GM23338 (cell line): Measurements from ENCODE around the gene THSD4. TPM values are rescaled to one million over a fixed set of nuclear protein-coding genes. Genes with fewer than 3 reads are reported as not detected.

ENCODE experiments used
- ATAC-seq: fragments of 200-7000 bp; cut with Tn5 transposase; 3 replicates; pipeline ENCODE4 v1.9.1; 2020
- DNase-seq: peaks from one replicate; pipeline ENCODE4 v3.0.0-alpha.2; 2015; ENCODE audit warnings: low spot score
- H2AFZ ChIP-seq: fragments of 200-600 bp; sonication (generic); 2 replicates; pipeline ENCODE4 v1.8.0; 2016; ENCODE audit warnings: antibody characterized with exemption, mild to moderate bottlenecking, moderate library complexity
- H3F3A ChIP-seq: fragments of 200-600 bp; sonication (generic); replicated peaks from 2 replicates; pipeline ENCODE4 v1.8.0; 2017; ENCODE audit warnings: antibody characterized with exemption, mixed run types, low read depth
- H3K27ac ChIP-seq: fragments of 200-600 bp; sonication (generic); 2 replicates; pipeline ENCODE4 v1.6.1; 2016; ENCODE audit warnings: low read depth
- H3K27me3 ChIP-seq: fragments of 200-600 bp; sonication (generic); 2 replicates; pipeline ENCODE4 v1.8.0; 2016; ENCODE audit warnings: mild to moderate bottlenecking, mixed run types, moderate library complexity; ENCODE audit not compliant: insufficient read depth
- H3K36me3 ChIP-seq: fragments of 200-600 bp; sonication (generic); 2 replicates; pipeline ENCODE4 v1.8.0; 2016; ENCODE audit warnings: mild to moderate bottlenecking; ENCODE audit not compliant: insufficient read depth
- H3K4me1 ChIP-seq: fragments of 200-600 bp; sonication (generic); 2 replicates; pipeline ENCODE4 v1.8.0; 2016; ENCODE audit warnings: mild to moderate bottlenecking, moderate library complexity; ENCODE audit not compliant: insufficient read depth
- H3K4me2 ChIP-seq: fragments of 200-600 bp; sonication (generic); 2 replicates; pipeline ENCODE4 v1.7.1; 2017; ENCODE audit warnings: mixed run types
- H3K4me3 ChIP-seq: fragments of 200-600 bp; sonication (generic); 2 replicates; pipeline ENCODE4 v1.6.1; 2016; ENCODE audit warnings: mixed run types
- H3K79me2 ChIP-seq: fragments of 200-600 bp; sonication (generic); replicated peaks from 2 replicates; pipeline ENCODE4 v1.8.0; 2017; ENCODE audit warnings: mild to moderate bottlenecking; ENCODE audit not compliant: insufficient read depth
- H3K9me2 ChIP-seq: fragments of 200-600 bp; sonication (generic); 2 replicates; pipeline ENCODE4 v1.8.0; 2017; ENCODE audit not compliant: insufficient read depth
- H4K20me1 ChIP-seq: fragments of 200-600 bp; sonication (generic); replicated peaks from 2 replicates; pipeline ENCODE4 v1.8.0; 2017; ENCODE audit warnings: mild to moderate bottlenecking; ENCODE audit not compliant: insufficient read depth
- H3K27ac Mint-ChIP-seq: 2 replicates; pipeline ENCODE4 v1.8.0; 2020; ENCODE audit warnings: inconsistent platforms, mild to moderate bottlenecking, moderate library complexity, mixed read lengths
- H3K27me3 Mint-ChIP-seq: 3 replicates; pipeline ENCODE4 v1.8.0; 2022; ENCODE audit warnings: low read depth, mild to moderate bottlenecking, moderate library complexity, mixed read lengths, inconsistent platforms; ENCODE audit not compliant: insufficient read depth, poor library complexity
- H3K36me3 Mint-ChIP-seq: 3 replicates; pipeline ENCODE4 v1.8.0; 2021; ENCODE audit warnings: low read depth, mild to moderate bottlenecking, inconsistent platforms, moderate library complexity, mixed read lengths
- H3K4me1 Mint-ChIP-seq: 3 replicates; pipeline ENCODE4 v1.8.0; 2020; ENCODE audit warnings: mild to moderate bottlenecking, inconsistent platforms, mixed read lengths
- H3K4me3 Mint-ChIP-seq: 3 replicates; pipeline ENCODE4 v1.8.0; 2021; ENCODE audit warnings: moderate library complexity, mild to moderate bottlenecking, inconsistent platforms, mixed read lengths
- H3K9me3 Mint-ChIP-seq: 3 replicates; pipeline ENCODE4 v1.8.0; 2020; ENCODE audit warnings: moderate library complexity, mild to moderate bottlenecking, inconsistent platforms, mixed read lengths
- CREB1 ChIP-seq: fragments of 250-450 bp; sonication (Bioruptor Pico); IDR thresholded peaks from 2 replicates; pipeline ENCODE4 v1.5.0; 2020; ENCODE audit warnings: low read depth, mild to moderate bottlenecking, moderate library complexity
- ETS1 ChIP-seq: IDR thresholded peaks from 2 replicates; pipeline ENCODE4 v1.6.1; 2016; ENCODE audit warnings: antibody characterized with exemption
- EZH2 ChIP-seq: fragments of 200-600 bp; sonication (generic); IDR thresholded peaks from one replicate; pipeline ENCODE4 v1.8.0; 2017; ENCODE audit warnings: antibody characterized with exemption, mild to moderate bottlenecking, low read depth; ENCODE audit not compliant: unreplicated experiment
- EZH2phosphoT487 ChIP-seq: fragments of 200-600 bp; sonication (generic); IDR thresholded peaks from one replicate; pipeline ENCODE4 v1.8.1; 2018; ENCODE audit warnings: antibody characterized with exemption; ENCODE audit not compliant: unreplicated experiment
- JUNB ChIP-seq: IDR thresholded peaks from one replicate; pipeline ENCODE4 v1.6.1; 2016; ENCODE audit warnings: antibody characterized with exemption; ENCODE audit not compliant: unreplicated experiment
- NANOG ChIP-seq: IDR thresholded peaks from 2 replicates; pipeline ENCODE4 v1.6.1; 2016; ENCODE audit warnings: antibody characterized with exemption, borderline replicate concordance
- POLR2AphosphoS5 ChIP-seq: IDR thresholded peaks from 2 replicates; pipeline ENCODE4 v1.6.1; 2016; ENCODE audit warnings: antibody characterized with exemption, low read depth
- STAT1 ChIP-seq: IDR thresholded peaks from one replicate; pipeline ENCODE4 v1.6.1; 2016; ENCODE audit warnings: antibody characterized with exemption; ENCODE audit not compliant: unreplicated experiment
- ZNF114 ChIP-seq: fragments of 250-450 bp; sonication (Bioruptor Pico); IDR thresholded peaks from 2 replicates; pipeline ENCODE4 v1.5.0; 2020; ENCODE audit warnings: mild to moderate bottlenecking, moderate library complexity
- ZNF331 ChIP-seq: fragments of 250-450 bp; sonication (Bioruptor Pico); IDR thresholded peaks from 2 replicates; pipeline ENCODE4 v1.5.0; 2020; ENCODE audit warnings: low read depth, mild to moderate bottlenecking, moderate library complexity
- polyA plus RNA-seq: library from polyadenylated mRNA; unstranded; fragments of >200 nt; fragmentation: Nextera tagmentation; extraction: Ambion mirVana; gene quantifications from 2 replicates; pipeline ENCODE4 v1.2.1, GENCODE V29; 2016
- total RNA-seq: library from RNA; depleted of rRNA; stranded (reverse); fragments of >200 nt; shearing (Covaris generic); gene quantifications from 2 replicates; pipeline ENCODE4 v1.2.3, GENCODE V29; 2014
- TF ChIP-seq, protein P1 (sequence below): IDR thresholded peaks from one replicate; pipeline ENCODE4 v1.6.1; 2018; ENCODE audit warnings: antibody characterized with exemption; ENCODE audit not compliant: unreplicated experiment
- TF ChIP-seq, protein P2 (sequence below): fragments of 250-450 bp; sonication (Bioruptor Pico); IDR thresholded peaks from 2 replicates; pipeline ENCODE4 v1.5.0; 2020; ENCODE audit warnings: mild to moderate bottlenecking, moderate library complexity

Gene THSD4
- total and polyA plus RNA-seq, 2 experiments from 2014 or later, result 2.0 to 7.4 TPM

DNA sequence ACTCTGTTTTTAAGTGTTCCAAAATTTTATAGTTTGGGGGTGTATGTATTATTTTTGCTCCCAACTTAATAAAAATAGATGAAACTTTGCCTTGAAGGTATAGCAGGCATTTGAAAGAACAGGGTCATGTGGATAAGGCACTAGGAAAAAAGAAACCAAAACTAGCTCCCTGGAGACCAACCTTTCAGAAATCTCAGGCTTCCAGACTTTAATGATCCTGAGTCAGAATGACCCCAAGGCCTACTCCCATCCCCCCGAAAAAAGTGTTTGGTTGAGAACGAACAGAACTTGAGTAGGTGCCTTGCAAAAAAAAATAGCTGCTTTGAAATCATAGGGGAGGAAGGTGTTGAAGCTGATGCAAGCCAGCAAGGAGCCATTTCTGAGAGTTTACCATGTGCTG, 309.5 kb downstream of the THSD4 start (continued):
- TF ChIP-seq, protein P1, sequence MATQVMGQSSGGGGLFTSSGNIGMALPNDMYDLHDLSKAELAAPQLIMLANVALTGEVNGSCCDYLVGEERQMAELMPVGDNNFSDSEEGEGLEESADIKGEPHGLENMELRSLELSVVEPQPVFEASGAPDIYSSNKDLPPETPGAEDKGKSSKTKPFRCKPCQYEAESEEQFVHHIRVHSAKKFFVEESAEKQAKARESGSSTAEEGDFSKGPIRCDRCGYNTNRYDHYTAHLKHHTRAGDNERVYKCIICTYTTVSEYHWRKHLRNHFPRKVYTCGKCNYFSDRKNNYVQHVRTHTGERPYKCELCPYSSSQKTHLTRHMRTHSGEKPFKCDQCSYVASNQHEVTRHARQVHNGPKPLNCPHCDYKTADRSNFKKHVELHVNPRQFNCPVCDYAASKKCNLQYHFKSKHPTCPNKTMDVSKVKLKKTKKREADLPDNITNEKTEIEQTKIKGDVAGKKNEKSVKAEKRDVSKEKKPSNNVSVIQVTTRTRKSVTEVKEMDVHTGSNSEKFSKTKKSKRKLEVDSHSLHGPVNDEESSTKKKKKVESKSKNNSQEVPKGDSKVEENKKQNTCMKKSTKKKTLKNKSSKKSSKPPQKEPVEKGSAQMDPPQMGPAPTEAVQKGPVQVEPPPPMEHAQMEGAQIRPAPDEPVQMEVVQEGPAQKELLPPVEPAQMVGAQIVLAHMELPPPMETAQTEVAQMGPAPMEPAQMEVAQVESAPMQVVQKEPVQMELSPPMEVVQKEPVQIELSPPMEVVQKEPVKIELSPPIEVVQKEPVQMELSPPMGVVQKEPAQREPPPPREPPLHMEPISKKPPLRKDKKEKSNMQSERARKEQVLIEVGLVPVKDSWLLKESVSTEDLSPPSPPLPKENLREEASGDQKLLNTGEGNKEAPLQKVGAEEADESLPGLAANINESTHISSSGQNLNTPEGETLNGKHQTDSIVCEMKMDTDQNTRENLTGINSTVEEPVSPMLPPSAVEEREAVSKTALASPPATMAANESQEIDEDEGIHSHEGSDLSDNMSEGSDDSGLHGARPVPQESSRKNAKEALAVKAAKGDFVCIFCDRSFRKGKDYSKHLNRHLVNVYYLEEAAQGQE, result no peak

GRCh38 chr15:71425388-71425787, 310.1 kb downstream of the THSD4 start:
- no peak for ATAC-seq
- H3K36me3 ChIP-seq, result no peaks in the 10 kb centered on the region
- H3K79me2 ChIP-seq, result no peaks in the 10 kb centered on the region
- DNase-seq, result no peak
- H3K4me3 Mint-ChIP-seq, result no peak overlapping the region
- no peak overlapping the region for H3K4me2 ChIP-seq
- H3K36me3 Mint-ChIP-seq, result no peaks in the 10 kb centered on the region
- no peak overlapping the region for H3K27ac ChIP-seq
- H2AFZ ChIP-seq, result no peak overlapping the region
- H3K4me1 Mint-ChIP-seq, result peaks cover 17% of the 10 kb centered on the region
- peaks cover 12% of the 10 kb centered on the region for H3K4me1 ChIP-seq
- no peak overlapping the region for H3K4me3 ChIP-seq
- no peaks in the 10 kb centered on the region for H3K27me3 ChIP-seq
- H3K27me3 Mint-ChIP-seq, result peaks cover 3% of the 10 kb centered on the region
- no peak overlapping the region for H3K27ac Mint-ChIP-seq
- H3F3A ChIP-seq, result no peaks in the 10 kb centered on the region
- no peaks in the 10 kb centered on the region for H3K9me2 ChIP-seq
- no peaks in the 10 kb centered on the region for H4K20me1 ChIP-seq
- no peaks in the 10 kb centered on the region for H3K9me3 Mint-ChIP-seq
- TF ChIP-seq EZH2 (no peak), ZNF114 (CRISPR knock-in tag) (no peak), ZNF331 (CRISPR knock-in tag) (no peak), NANOG (no peak), JUNB (no peak), CREB1 (CRISPR knock-in tag) (no peak), STAT1 (no peak), EZH2phosphoT487 (no peak), POLR2AphosphoS5 (no peak), ETS1 (no peak)
- TF ChIP-seq, protein P2, sequence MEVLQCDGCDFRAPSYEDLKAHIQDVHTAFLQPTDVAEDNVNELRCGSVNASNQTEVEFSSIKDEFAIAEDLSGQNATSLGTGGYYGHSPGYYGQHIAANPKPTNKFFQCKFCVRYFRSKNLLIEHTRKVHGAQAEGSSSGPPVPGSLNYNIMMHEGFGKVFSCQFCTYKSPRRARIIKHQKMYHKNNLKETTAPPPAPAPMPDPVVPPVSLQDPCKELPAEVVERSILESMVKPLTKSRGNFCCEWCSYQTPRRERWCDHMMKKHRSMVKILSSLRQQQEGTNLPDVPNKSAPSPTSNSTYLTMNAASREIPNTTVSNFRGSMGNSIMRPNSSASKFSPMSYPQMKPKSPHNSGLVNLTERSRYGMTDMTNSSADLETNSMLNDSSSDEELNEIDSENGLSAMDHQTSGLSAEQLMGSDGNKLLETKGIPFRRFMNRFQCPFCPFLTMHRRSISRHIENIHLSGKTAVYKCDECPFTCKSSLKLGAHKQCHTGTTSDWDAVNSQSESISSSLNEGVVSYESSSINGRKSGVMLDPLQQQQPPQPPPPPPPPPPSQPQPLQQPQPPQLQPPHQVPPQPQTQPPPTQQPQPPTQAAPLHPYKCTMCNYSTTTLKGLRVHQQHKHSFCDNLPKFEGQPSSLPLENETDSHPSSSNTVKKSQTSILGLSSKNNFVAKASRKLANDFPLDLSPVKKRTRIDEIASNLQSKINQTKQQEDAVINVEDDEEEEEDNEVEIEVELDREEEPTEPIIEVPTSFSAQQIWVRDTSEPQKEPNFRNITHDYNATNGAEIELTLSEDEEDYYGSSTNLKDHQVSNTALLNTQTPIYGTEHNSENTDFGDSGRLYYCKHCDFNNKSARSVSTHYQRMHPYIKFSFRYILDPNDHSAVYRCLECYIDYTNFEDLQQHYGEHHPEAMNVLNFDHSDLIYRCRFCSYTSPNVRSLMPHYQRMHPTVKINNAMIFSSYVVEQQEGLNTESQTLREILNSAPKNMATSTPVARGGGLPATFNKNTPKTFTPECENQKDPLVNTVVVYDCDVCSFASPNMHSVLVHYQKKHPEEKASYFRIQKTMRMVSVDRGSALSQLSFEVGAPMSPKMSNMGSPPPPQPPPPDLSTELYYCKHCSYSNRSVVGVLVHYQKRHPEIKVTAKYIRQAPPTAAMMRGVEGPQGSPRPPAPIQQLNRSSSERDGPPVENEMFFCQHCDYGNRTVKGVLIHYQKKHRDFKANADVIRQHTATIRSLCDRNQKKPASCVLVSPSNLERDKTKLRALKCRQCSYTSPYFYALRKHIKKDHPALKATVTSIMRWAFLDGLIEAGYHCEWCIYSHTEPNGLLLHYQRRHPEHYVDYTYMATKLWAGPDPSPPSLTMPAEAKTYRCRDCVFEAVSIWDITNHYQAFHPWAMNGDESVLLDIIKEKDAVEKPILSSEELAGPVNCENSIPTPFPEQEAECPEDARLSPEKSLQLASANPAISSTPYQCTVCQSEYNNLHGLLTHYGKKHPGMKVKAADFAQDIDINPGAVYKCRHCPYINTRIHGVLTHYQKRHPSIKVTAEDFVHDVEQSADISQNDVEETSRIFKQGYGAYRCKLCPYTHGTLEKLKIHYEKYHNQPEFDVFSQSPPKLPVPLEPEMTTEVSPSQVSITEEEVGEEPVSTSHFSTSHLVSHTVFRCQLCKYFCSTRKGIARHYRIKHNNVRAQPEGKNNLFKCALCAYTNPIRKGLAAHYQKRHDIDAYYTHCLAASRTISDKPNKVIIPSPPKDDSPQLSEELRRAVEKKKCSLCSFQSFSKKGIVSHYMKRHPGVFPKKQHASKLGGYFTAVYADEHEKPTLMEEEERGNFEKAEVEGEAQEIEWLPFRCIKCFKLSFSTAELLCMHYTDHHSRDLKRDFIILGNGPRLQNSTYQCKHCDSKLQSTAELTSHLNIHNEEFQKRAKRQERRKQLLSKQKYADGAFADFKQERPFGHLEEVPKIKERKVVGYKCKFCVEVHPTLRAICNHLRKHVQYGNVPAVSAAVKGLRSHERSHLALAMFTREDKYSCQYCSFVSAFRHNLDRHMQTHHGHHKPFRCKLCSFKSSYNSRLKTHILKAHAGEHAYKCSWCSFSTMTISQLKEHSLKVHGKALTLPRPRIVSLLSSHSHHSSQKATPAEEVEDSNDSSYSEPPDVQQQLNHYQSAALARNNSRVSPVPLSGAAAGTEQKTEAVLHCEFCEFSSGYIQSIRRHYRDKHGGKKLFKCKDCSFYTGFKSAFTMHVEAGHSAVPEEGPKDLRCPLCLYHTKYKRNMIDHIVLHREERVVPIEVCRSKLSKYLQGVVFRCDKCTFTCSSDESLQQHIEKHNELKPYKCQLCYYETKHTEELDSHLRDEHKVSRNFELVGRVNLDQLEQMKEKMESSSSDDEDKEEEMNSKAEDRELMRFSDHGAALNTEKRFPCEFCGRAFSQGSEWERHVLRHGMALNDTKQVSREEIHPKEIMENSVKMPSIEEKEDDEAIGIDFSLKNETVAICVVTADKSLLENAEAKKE, result no peak
- TF ChIP-seq, protein P1, result no peak
